LNCaP clone FGC (cell line): ENCODE measurements around the gene MAGEA9B.
A peak's percentile ranks its signal among the peaks of the same experiment; 100 is the strongest.
"Not testable (repeated sequence)": the region's sequence is repeated elsewhere in the genome, so short reads cannot be mapped to it uniquely, and the experiment has no call there.

Source experiments
- DNase-seq: peaks from one replicate; pipeline ENCODE4 v3.0.0-alpha.2; 2011; ENCODE audit warnings: low read depth
- H3K4me3 ChIP-seq: 2 replicates; pipeline ENCODE4 v1.5.1; 2011; ENCODE audit warnings: mild to moderate bottlenecking, low read depth, low read length, control low read depth
- CTCF ChIP-seq: IDR thresholded peaks from 2 replicates; pipeline ENCODE4 v1.5.1; 2012; ENCODE audit warnings: mild to moderate bottlenecking; ENCODE audit not compliant: control insufficient read depth, insufficient read depth; ENCODE audit errors: extremely low read depth

MAGEA9B gene

DNA sequence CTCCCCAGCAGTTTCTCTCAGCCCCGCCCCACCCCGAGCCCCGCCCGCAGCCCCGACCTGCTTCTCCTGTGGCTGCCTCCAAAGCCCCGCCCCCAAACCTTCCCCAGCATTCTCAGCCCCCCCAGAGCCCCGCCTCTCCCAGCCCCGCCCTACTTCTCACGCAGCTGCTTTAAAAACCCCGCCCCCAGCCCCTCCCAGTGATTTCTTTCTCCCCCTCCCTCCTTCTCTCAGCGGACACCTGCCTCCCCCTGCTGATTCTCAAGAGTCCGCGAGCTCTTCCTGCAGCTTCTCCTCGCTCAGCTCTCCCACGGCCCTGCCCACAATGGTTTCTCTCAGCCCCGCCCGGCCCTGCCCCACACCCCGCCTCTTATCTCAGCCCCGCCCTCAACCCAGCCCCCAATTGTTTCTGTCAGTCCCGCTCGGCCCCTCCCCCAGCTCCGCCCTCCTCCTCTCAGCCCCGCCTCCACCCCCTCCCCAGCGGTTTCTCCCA, 47.1 kb downstream of the MAGEA9B start:
- DNase-seq: peak; percentile 42
- peak overlapping the region; percentile 81 for H3K4me3 ChIP-seq
- TF ChIP-seq CTCF: no peak

DNA sequence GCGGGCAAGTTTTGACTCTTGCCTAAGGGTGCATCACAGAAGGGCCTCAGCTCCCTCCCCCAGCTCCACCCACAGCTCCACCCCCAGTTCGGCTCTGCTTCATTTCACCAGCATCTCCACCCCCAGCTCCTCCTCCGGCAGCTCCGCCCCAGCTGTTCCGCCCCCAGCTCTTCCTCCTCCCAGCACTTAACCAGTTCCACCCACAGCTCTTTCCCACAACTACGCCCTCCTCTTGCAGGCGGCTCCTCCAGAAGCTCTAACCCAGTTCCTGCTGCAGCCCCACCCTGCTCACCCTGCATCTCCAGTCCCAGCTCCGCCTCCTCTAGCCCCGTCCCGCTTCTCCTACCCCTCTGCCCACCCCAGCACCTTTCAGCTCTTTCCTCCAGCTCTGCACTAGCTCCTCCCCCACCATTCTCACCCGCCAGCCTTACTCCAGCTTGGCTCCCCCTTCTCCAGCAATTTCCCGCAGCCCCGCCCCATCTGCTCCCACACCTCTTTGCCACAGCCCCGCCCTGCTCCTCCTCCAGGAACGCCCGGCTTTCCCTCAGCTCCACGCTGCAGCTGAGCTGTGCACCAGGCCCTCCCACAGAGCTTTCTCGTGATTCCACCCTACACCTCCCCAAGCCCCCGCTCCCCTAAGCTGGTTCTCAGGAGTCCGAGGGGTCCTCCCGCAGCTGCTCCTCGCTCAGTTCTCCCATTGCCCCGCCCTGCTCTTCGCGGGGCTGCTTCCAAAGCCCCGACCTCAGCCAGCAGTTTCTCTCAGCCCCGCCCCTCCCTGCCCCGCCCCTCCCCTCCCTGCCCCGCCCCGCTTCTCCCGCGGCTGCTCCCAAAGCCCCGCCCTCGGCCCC, 47.8 kb downstream of the MAGEA9B start:
- no peak for TF ChIP-seq CTCF
- H3K4me3 ChIP-seq: peak overlapping the region; percentile 50
- peak; percentile 84 for DNase-seq

- DNase-seq, H3K4me3 ChIP-seq: not testable (repeated sequence)
Measured at GRCh38 chrX:149537474-149537873, 49.8 kb downstream of the MAGEA9B start.

GRCh38 chrX:149534926-149535602, 52.2 kb downstream of the MAGEA9B start:
- not testable (repeated sequence) for DNase-seq, H3K4me3 ChIP-seq

DNA sequence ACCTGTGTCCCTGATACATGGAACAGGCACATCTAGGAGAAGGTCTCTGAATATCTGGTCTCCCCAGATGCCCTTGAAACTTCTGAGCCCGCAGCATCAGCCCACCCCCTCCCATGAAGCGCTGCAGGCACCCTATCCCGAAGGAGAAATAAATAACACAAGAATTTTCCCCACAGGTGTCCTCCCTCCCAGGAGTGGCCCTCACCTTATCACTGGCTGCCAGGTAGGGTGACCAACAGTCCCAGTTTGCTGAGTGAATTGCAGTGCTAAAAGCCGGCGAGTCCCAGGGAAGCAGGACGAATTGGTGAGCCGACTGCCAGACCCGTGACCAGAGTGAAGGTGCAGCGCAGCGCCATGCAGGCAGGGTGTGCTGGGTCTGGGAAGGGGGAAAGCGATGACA, 53.3 kb downstream of the MAGEA9B start:
- not testable (repeated sequence) for H3K4me3 ChIP-seq, DNase-seq

DNA sequence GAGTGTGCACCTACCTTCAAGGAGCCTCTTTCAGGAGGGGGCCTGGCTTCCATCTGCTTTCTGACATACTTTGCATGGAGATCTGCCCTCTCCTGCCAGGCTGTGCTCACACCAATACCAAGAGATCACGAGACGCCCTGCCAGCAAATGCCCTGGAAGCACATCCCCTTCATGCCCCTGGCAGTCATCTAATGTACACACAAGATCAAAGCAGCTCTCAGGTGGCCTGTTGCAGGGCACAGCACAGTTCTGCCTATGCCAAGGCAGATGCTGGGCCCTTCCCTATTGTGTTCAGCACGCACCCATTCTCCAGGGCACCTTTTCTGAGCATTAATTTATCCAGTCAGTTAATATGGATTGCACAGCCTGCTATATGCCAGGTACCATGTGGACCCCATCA, 54.4 kb downstream of the MAGEA9B start:
- DNase-seq, H3K4me3 ChIP-seq: not testable (repeated sequence)
